HEK293 (cell line): ENCODE measurements around the gene ZFX.
A peak's percentile ranks its signal among the peaks of the same experiment; 100 is the strongest.

ENCODE experiments used
- CTCF ChIA-PET: fragments of 350-600 bp; formaldehyde crosslinking; extraction: SDS; loops from one replicate; lab custom pipeline; 2021; ENCODE audit warnings: antibody characterized with exemption; lab: Yijun Ruan, JAX
- POLR2A ChIA-PET: fragments of 300-600 bp; formaldehyde crosslinking; extraction: SDS; loops from one replicate; lab custom pipeline; 2020; ENCODE audit warnings: antibody characterized with exemption, inconsistent platforms; lab: Yijun Ruan, JAX
- H3K27ac ChIP-seq: fragments of 200-500 bp; sonication (Bioruptor generic); 2 replicates; pipeline ENCODE4 v1.5.1; 2014; ENCODE audit warnings: low read depth, low read length, control low read depth, inconsistent platforms; ENCODE audit errors: extremely low read depth
- H3K36me3 ChIP-seq, 2 experiments: fragments of 200-500 bp in 1 of 2; sonication (Bioruptor generic) in 1 of 2; 1 replicate in 1 of 2; 2 replicates in 1 of 2; pipeline ENCODE4 v1.5.1; 2014 to 2017; ENCODE audit warnings: inconsistent platforms in 2 of 2, low read length in 2 of 2; ENCODE audit not compliant: control insufficient read depth in 2 of 2, insufficient read depth in 1 of 2
- H3K4me1 ChIP-seq: fragments of 200-500 bp; sonication (Bioruptor generic); 2 replicates; pipeline ENCODE4 v1.5.1; 2014; ENCODE audit warnings: mild to moderate bottlenecking, low read length, inconsistent platforms; ENCODE audit not compliant: control insufficient read depth, insufficient read depth
- H3K4me3 ChIP-seq: 2 replicates; pipeline ENCODE4 v1.5.1; 2011; ENCODE audit warnings: low read depth, mild to moderate bottlenecking, control low read depth, low read length, moderate library complexity
- H3K9me3 ChIP-seq: fragments of 200-500 bp; sonication (Bioruptor generic); 2 replicates; pipeline ENCODE4 v1.5.1; 2014; ENCODE audit warnings: low read depth, low read length, inconsistent platforms; ENCODE audit not compliant: control insufficient read depth, insufficient read depth
- BCL11B ChIP-seq: fragments of 450-650 bp; formaldehyde crosslinking; IDR thresholded peaks from 2 replicates; pipeline ENCODE4 v1.5.1; 2016; ENCODE audit warnings: low read depth, missing biosample characterization, missing genetic modification characterization
- HOXD13 ChIP-seq: sonication (generic); formaldehyde crosslinking; IDR thresholded peaks from 2 replicates; pipeline ENCODE4 v1.8.0; 2022; ENCODE audit warnings: missing genetic modification reagents, borderline replicate concordance
- KLF16 ChIP-seq: fragments of 450-650 bp; formaldehyde crosslinking; IDR thresholded peaks from 2 replicates; pipeline ENCODE4 v1.5.1; 2017; ENCODE audit warnings: missing biosample characterization, missing genetic modification characterization
- MEIS1 ChIP-seq: sonication (generic); formaldehyde crosslinking; IDR thresholded peaks from 2 replicates; pipeline ENCODE4 v1.8.1; 2022; ENCODE audit warnings: missing genetic modification reagents, mild to moderate bottlenecking, borderline replicate concordance
- PATZ1 ChIP-seq: fragments of 450-650 bp; formaldehyde crosslinking; IDR thresholded peaks from 2 replicates; pipeline ENCODE4 v1.5.1; 2016; ENCODE audit warnings: missing biosample characterization, missing genetic modification characterization
- PRDM1 ChIP-seq: fragments of 450-650 bp; formaldehyde crosslinking; IDR thresholded peaks from 2 replicates; pipeline ENCODE4; 2016; ENCODE audit warnings: missing biosample characterization, missing genetic modification characterization
- PRDM10 ChIP-seq: fragments of 450-650 bp; formaldehyde crosslinking; IDR thresholded peaks from 2 replicates; pipeline ENCODE4 v1.5.1; 2016; ENCODE audit warnings: missing biosample characterization, missing genetic modification characterization
- SALL2 ChIP-seq: fragments of 450-650 bp; formaldehyde crosslinking; IDR thresholded peaks from 2 replicates; pipeline ENCODE4 v1.5.0; 2017; ENCODE audit warnings: missing biosample characterization, mild to moderate bottlenecking, missing genetic modification characterization, borderline replicate concordance
- SP3 ChIP-seq: fragments of 450-650 bp; formaldehyde crosslinking; IDR thresholded peaks from 2 replicates; pipeline ENCODE4 v1.5.1; 2016; ENCODE audit warnings: missing biosample characterization, missing genetic modification characterization
- YY2 ChIP-seq: fragments of 450-650 bp; formaldehyde crosslinking; IDR thresholded peaks from 2 replicates; pipeline ENCODE4 v1.5.1; 2016; ENCODE audit warnings: missing biosample characterization, missing genetic modification characterization
- ZBTB20 ChIP-seq: fragments of 450-650 bp; formaldehyde crosslinking; IDR thresholded peaks from 2 replicates; pipeline ENCODE4 v1.5.1; 2016; ENCODE audit warnings: missing biosample characterization, missing genetic modification characterization
- ZBTB8A ChIP-seq: fragments of 450-650 bp; formaldehyde crosslinking; IDR thresholded peaks from 2 replicates; pipeline ENCODE4 v1.5.1; 2016; ENCODE audit warnings: missing biosample characterization, missing genetic modification characterization
- ZFP69B ChIP-seq: fragments of 450-650 bp; formaldehyde crosslinking; IDR thresholded peaks from 2 replicates; pipeline ENCODE4 v1.5.1; 2016; ENCODE audit warnings: missing biosample characterization, missing genetic modification characterization
- ZNF132 ChIP-seq: fragments of 450-650 bp; formaldehyde crosslinking; IDR thresholded peaks from 2 replicates; pipeline ENCODE4 v1.5.1; 2017; ENCODE audit warnings: missing biosample characterization, missing genetic modification characterization, borderline replicate concordance
- ZNF138 ChIP-seq: fragments of 450-650 bp; formaldehyde crosslinking; IDR thresholded peaks from 2 replicates; pipeline ENCODE4 v1.5.1; 2016; ENCODE audit warnings: missing biosample characterization, missing genetic modification characterization, borderline replicate concordance
- ZNF16 ChIP-seq: fragments of 450-650 bp; formaldehyde crosslinking; IDR thresholded peaks from 2 replicates; pipeline ENCODE4 v1.5.1; 2016; ENCODE audit warnings: low read depth, missing biosample characterization, missing genetic modification characterization
- ZNF221 ChIP-seq: fragments of 450-650 bp; formaldehyde crosslinking; IDR thresholded peaks from 2 replicates; pipeline ENCODE4 v1.5.1; 2017; ENCODE audit warnings: missing biosample characterization, missing genetic modification characterization, borderline replicate concordance
- ZNF561 ChIP-seq: fragments of 450-650 bp; IDR thresholded peaks from 2 replicates; pipeline ENCODE4 v1.5.1; 2018; ENCODE audit warnings: missing biosample characterization, missing genetic modification characterization, borderline replicate concordance
- ZNF600 ChIP-seq: fragments of 450-650 bp; formaldehyde crosslinking; IDR thresholded peaks from 2 replicates; pipeline ENCODE4 v1.5.1; 2016; ENCODE audit warnings: missing biosample characterization, missing genetic modification characterization
- ZNF639 ChIP-seq: fragments of 450-650 bp; formaldehyde crosslinking; IDR thresholded peaks from 2 replicates; pipeline ENCODE4 v1.5.1; 2016; ENCODE audit warnings: missing biosample characterization, missing genetic modification characterization
- ZNF660 ChIP-seq: fragments of 450-650 bp; IDR thresholded peaks from 2 replicates; pipeline ENCODE4 v1.5.1; 2018; ENCODE audit warnings: missing biosample characterization, mild to moderate bottlenecking, missing genetic modification characterization
- ZNF677 ChIP-seq: fragments of 450-650 bp; IDR thresholded peaks from 2 replicates; pipeline ENCODE4 v1.5.0; 2018; ENCODE audit warnings: missing biosample characterization, mild to moderate bottlenecking, missing genetic modification characterization, moderate library complexity
- ZNF707 ChIP-seq: fragments of 450-650 bp; formaldehyde crosslinking; IDR thresholded peaks from 2 replicates; pipeline ENCODE4 v1.5.1; 2016; ENCODE audit warnings: missing biosample characterization, missing genetic modification characterization
- ZNF777 ChIP-seq: fragments of 450-650 bp; formaldehyde crosslinking; IDR thresholded peaks from 2 replicates; pipeline ENCODE4 v1.5.1; 2017; ENCODE audit warnings: missing biosample characterization, missing genetic modification characterization, borderline replicate concordance
- ZSCAN16 ChIP-seq: fragments of 450-650 bp; formaldehyde crosslinking; IDR thresholded peaks from 2 replicates; pipeline ENCODE4 v1.5.1; 2016; ENCODE audit warnings: missing biosample characterization, missing genetic modification characterization
- ZXDB ChIP-seq: fragments of 450-650 bp; formaldehyde crosslinking; IDR thresholded peaks from 2 replicates; pipeline ENCODE4 v1.5.1; 2016; ENCODE audit warnings: missing biosample characterization, missing genetic modification characterization

The ZFX gene

GRCh38 chrX:24235084-24235710 lies 85.7 kb downstream of the ZFX start:
- POLR2A ChIA-PET, result no interaction called here
- no peaks in the 10 kb centered on the region for H3K36me3 ChIP-seq
- TF ChIP-seq PRDM1 (tag by site-specific recombination) (no peak), BCL11B (tag by site-specific recombination) (no peak), ZNF777 (no peak), ZBTB8A (tag by site-specific recombination) (no peak), KLF16 (tag by site-specific recombination) (no peak), ZNF132 (tag by site-specific recombination) (no peak), ZNF16 (tag by site-specific recombination) (no peak), ZNF707 (no peak), YY2 (tag by site-specific recombination) (no peak), ZNF660 (tag by site-specific recombination) (no peak), ZNF138 (tag by site-specific recombination) (no peak), ZNF221 (tag by site-specific recombination) (no peak), ZXDB (tag by site-specific recombination) (no peak), SALL2 (no peak), ZSCAN16 (tag by site-specific recombination) (no peak), HOXD13 (CRISPR knock-in tag) (no peak)
- H3K27ac ChIP-seq, result no peak overlapping the region
- no peaks in the 10 kb centered on the region for H3K9me3 ChIP-seq
- no peaks in the 10 kb centered on the region; the same call in 1 of the 2 replicates for H3K4me1 ChIP-seq
- H3K4me3 ChIP-seq, result no peak overlapping the region
- CTCF ChIA-PET, result interaction anchor here (0.6 kb wide), 1 partner anchor 17 kb away, joined by 4 read pairs; no protein-coding TSS in a partner anchor

- no peaks in the 10 kb centered on the region for H3K36me3 ChIP-seq
- peaks cover 12% of the 10 kb centered on the region for H3K4me1 ChIP-seq
- H3K4me3 ChIP-seq, result no peak overlapping the region
- CTCF ChIA-PET, result interaction anchor here (0.5 to 5.0 kb wide), 22 partner anchors 10 to 459 kb away, joined by 3 to 28 read pairs (median 4); partner anchors contain the start of genes EIF2S3 and SAT1
- H3K9me3 ChIP-seq, result no peaks in the 10 kb centered on the region
- POLR2A ChIA-PET, result interaction anchor here (0.8 to 2.3 kb wide), 2 partner anchors 171 to 188 kb away, joined by 3 to 9 read pairs; no protein-coding TSS in a partner anchor
- H3K27ac ChIP-seq, result no peak overlapping the region
- TF ChIP-seq ZNF132 (tag by site-specific recombination), result no peak
- TF ChIP-seq PATZ1 (tag by site-specific recombination), result no peak
- no peak for TF ChIP-seq SP3
- peak; percentile 14; the same call in 1 of the 2 replicates for TF ChIP-seq ZNF600 (tag by site-specific recombination)
- TF ChIP-seq SALL2, result no peak
- no peak for TF ChIP-seq ZNF639 (tag by site-specific recombination)
- TF ChIP-seq MEIS1, result no peak
- TF ChIP-seq ZNF561 (tag by site-specific recombination), result 0 out of 2 replicates have a peak, but pooled peaks have one; percentile 41
- no peak for TF ChIP-seq ZNF677
- peak; percentile 83 for TF ChIP-seq PRDM10 (tag by site-specific recombination)
- no peak for TF ChIP-seq ZBTB20 (tag by site-specific recombination)
- 0 out of 2 replicates have a peak, but pooled peaks have one; percentile 21 for TF ChIP-seq ZFP69B (tag by site-specific recombination)
Observed at GRCh38 chrX:24241822-24242648, 92.5 kb downstream of the ZFX start.
